ENCODE results near the gene GPR17. TPM values are rescaled to one million over a fixed set of nuclear protein-coding genes. Genes with fewer than 3 reads are reported as not detected.

The GPR17 gene
- total RNA-seq, 1 experiment from 2014 or later: 0.35 TPM

DNA sequence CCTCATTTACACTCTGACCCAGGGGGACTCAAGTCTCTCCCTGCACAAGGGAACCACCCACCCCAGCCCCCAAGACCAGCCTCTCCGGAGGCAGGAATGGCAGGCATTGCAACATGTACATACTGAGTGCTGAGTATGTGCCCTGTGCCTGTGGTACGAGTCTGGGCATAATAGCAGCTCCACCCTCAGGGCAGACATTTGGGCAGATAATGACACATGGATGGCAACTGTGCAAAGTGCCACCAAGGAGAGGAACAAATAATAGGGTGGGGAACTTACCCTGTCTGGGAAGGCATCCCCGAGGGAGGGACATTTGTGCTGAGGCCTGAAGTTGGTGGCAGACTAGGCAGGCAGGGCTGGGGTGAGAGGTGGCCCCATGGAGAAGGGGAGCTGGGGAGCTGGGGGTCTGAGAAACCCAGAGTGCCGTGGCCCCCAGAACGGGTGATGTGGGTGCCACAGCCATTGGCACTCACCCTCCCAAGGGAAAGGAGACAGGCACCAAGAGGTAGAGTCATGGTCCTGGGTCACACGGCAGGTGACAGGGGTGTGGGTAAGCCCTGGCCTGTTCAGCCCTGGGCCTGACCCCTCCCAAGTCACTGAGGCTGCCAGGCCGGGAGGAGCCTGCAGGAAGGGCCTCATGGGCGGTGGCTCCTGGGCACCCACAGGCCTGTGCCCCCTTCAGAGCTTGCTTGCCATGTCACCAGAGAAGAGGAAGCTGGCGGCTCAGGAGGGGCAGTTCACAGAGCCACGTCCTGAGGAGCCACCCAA lies 15.7 kb upstream of the GPR17 start:
- Histone ChIP-seq H2AK5ac (ENCODE audit: insufficient read length, low read length) (no peak overlapping the region), H3K79me2 (ENCODE audit: insufficient read depth, low read length) (no peaks in the 10 kb centered on the region), H3K79me1 (ENCODE audit: insufficient read depth, low read depth, low read length, poor library complexity, severe bottlenecking) (no peaks in the 10 kb centered on the region), H4K91ac (ENCODE audit: insufficient read length, low read depth, low read length) (no peak overlapping the region), H3K9ac (ENCODE audit: extremely low read depth, insufficient read length, low read length) (no peak overlapping the region), H2BK5ac (ENCODE audit: insufficient read length, low read length) (no peak overlapping the region), H3T11ph (ENCODE audit: low read length) (no peak overlapping the region), H2BK20ac (ENCODE audit: low read depth, low read length, poor library complexity, severe bottlenecking) (no peak overlapping the region), H3K18ac (ENCODE audit: insufficient read length, low read depth, low read length) (no peak overlapping the region), H4K5ac (ENCODE audit: insufficient read length, low read depth, low read length) (no peak overlapping the region), H3K27ac (ENCODE audit: insufficient read length, low read depth, low read length) (no peak overlapping the region), H3K9me3 (ENCODE audit: control insufficient read depth, low read depth, low read length) (no peaks in the 10 kb centered on the region), H4K20me1 (ENCODE audit: control insufficient read depth, insufficient read depth, insufficient read length) (no peaks in the 10 kb centered on the region), H2BK15ac (ENCODE audit: low read depth, low read length) (no peak overlapping the region), H3K4me2 (ENCODE audit: insufficient read depth, insufficient read length, low read length) (no peak overlapping the region), H3K4me1 (ENCODE audit: insufficient read depth, low read length) (no peaks in the 10 kb centered on the region), H3K14ac (ENCODE audit: insufficient read depth, low read length) (no peak overlapping the region), H3K23me2 (ENCODE audit: insufficient read length, low read depth, low read length, poor library complexity, severe bottlenecking) (no peaks in the 10 kb centered on the region), H2AFZ (ENCODE audit: low read length) (no peak overlapping the region), H2BK120ac (ENCODE audit: low read depth, low read length, poor library complexity, severe bottlenecking) (no peak overlapping the region), H3K23ac (ENCODE audit: insufficient read length, low read depth, low read length) (no peak overlapping the region), H3K27me3 (ENCODE audit: insufficient read depth, low read length) (no peaks in the 10 kb centered on the region), H3K4ac (ENCODE audit: low read depth, low read length) (no peak overlapping the region), H2BK12ac (ENCODE audit: insufficient read length, low read depth, low read length) (no peak overlapping the region), H3K56ac (ENCODE audit: insufficient read length, low read depth, low read length) (no peak overlapping the region), H4K8ac (replicated peaks; ENCODE audit: insufficient read length, low read depth, low read length) (no peak overlapping the region)
- H3K27me3 Mint-ChIP-seq (ENCODE audit: low read depth): no peaks in the 10 kb centered on the region; the same call in 1 of the 2 replicates
- H3K4me3 Mint-ChIP-seq: no peak overlapping the region; a peak in 1 of 5 replicates
- H3K9me3 Mint-ChIP-seq: no peaks in the 10 kb centered on the region
- no peak for DNase-seq
- TF ChIP-seq, protein P1, sequence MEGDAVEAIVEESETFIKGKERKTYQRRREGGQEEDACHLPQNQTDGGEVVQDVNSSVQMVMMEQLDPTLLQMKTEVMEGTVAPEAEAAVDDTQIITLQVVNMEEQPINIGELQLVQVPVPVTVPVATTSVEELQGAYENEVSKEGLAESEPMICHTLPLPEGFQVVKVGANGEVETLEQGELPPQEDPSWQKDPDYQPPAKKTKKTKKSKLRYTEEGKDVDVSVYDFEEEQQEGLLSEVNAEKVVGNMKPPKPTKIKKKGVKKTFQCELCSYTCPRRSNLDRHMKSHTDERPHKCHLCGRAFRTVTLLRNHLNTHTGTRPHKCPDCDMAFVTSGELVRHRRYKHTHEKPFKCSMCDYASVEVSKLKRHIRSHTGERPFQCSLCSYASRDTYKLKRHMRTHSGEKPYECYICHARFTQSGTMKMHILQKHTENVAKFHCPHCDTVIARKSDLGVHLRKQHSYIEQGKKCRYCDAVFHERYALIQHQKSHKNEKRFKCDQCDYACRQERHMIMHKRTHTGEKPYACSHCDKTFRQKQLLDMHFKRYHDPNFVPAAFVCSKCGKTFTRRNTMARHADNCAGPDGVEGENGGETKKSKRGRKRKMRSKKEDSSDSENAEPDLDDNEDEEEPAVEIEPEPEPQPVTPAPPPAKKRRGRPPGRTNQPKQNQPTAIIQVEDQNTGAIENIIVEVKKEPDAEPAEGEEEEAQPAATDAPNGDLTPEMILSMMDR (conservative IDR thresholded peaks at IDR 0.05): no peak
- no peaks in the 10 kb centered on the region for H3K36me3 Mint-ChIP-seq (ENCODE audit: insufficient read depth in 1 of 3, low read depth in 3 of 3)
- peak overlapping the region in 1 of 3 experiments; percentile 78; a peak in 2 of 7 replicates for H3K27ac Mint-ChIP-seq
- no CpG with 5 or more reads among the region's 10 CpGs for WGBS (ENCODE audit: extremely low coverage, insufficient read length, low lambda C conversion rate)
- peaks cover 0 to 4% of the 10 kb centered on the region in 2 experiments; a peak in 2 of 4 replicates for H3K4me1 Mint-ChIP-seq

Measured in H9 (cell line).